ENCODE results near the gene GPR37L1.

Gene GPR37L1

DNA sequence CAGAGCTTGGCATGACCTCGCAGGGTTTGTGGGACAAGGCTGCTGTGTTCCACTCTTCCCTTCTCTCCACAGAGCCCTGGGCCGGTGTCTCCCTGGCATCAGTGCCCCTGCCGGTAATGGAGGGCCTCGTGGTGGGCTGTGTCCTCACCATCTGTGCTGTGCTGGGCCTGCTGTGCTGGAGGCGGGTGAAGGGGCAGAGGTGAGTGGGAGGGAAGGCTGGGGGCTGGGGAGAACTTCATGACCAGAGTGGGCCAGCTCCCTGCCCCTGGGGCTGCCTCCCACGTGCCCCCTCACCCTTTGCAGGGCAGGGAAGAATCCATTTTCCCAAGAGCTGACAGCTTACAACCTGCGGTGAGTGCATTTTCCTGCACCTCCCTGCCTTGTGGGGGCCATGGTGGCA is 58.9 kb downstream of the GPR37L1 start:
- no peak for DNase-seq (ENCODE audit: extremely low spot score)
- ChIA-PET CTCF (interaction anchor here (0.7 to 5.6 kb wide), 5 partner anchors 8 to 538 kb away, joined by 3 to 36 read pairs (median 9); partner anchors contain the start of gene LGR6), POLR2A (no interaction called here)
- TF ChIP-seq, protein P1, sequence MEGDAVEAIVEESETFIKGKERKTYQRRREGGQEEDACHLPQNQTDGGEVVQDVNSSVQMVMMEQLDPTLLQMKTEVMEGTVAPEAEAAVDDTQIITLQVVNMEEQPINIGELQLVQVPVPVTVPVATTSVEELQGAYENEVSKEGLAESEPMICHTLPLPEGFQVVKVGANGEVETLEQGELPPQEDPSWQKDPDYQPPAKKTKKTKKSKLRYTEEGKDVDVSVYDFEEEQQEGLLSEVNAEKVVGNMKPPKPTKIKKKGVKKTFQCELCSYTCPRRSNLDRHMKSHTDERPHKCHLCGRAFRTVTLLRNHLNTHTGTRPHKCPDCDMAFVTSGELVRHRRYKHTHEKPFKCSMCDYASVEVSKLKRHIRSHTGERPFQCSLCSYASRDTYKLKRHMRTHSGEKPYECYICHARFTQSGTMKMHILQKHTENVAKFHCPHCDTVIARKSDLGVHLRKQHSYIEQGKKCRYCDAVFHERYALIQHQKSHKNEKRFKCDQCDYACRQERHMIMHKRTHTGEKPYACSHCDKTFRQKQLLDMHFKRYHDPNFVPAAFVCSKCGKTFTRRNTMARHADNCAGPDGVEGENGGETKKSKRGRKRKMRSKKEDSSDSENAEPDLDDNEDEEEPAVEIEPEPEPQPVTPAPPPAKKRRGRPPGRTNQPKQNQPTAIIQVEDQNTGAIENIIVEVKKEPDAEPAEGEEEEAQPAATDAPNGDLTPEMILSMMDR (IDR thresholded peaks at IDR 0.05; ENCODE audit: control extremely low read depth, extremely low read depth, low read depth, missing control alignments): no peak

DNA sequence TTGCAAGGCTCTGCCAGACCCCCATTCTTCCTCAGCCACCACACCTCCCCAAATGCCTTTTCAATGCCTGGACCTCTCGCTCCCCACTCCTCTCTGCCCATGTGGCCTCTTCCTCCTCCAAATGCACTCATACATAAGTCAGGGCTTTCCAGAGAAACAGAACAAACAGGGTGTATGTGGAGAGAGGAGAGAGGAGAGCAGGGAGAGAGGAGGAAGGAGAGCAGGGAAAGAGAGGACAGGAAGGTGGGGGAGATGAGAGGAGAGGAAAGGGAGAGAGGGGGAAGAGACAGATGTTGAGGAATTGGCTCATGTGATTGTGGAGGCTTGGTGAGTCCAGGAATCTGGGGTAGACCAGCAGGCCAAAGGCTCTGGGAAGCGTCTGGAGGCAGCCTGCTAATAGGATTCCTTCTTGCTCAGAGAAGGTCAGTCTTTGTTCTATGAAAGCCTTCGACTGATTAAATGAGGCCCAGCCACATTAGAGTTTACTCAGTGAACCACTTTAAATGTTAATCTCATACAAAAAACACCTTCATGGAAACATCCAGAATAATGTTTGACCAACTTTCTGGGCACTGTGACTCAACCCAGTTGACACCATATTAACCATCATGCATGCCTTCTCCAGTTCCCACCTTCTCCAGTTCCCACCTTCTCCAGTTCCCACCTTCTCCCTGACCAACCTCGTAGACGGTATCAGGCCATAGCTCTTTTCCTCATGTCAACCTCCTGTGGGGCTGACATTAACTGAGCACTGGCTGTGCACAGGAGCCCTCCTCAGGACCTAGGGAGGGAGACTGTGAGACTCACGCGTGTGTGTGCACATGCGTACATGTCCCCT is 59.5 kb downstream of the GPR37L1 start:
- POLR2A ChIA-PET: interaction anchor here (0.5 kb wide), 1 partner anchor 278 kb away, joined by 9 read pairs; no protein-coding TSS in a partner anchor

More for the DNA sequence above, 59.5 kb downstream of the GPR37L1 start:
- DNase-seq (ENCODE audit: extremely low spot score): no peak
- TF ChIP-seq, protein P1 (IDR thresholded peaks at IDR 0.05; ENCODE audit: control extremely low read depth, extremely low read depth, low read depth, missing control alignments): no peak
- CTCF ChIA-PET: interaction anchor here (1.7 to 5.6 kb wide), 4 partner anchors 11 to 44 kb away, joined by 6 to 36 read pairs (median 8); partner anchors contain the start of gene LGR6
